SH-SY5Y (cell line): ENCODE results near the gene KRTCAP2.

Source experiments
- GATA2 ChIP-seq: IDR thresholded peaks from 2 replicates; pipeline ENCODE4 v1.6.1; 2011; ENCODE audit warnings: mild to moderate bottlenecking, low read depth, low read length
- GATA3 ChIP-seq: IDR thresholded peaks from 2 replicates; pipeline ENCODE4 v1.6.1; 2011; ENCODE audit warnings: low read depth, mild to moderate bottlenecking, low read length, moderate library complexity

KRTCAP2 gene

GRCh38 chr1:155120253-155120652 lies 52.9 kb downstream of the KRTCAP2 start:
- TF ChIP-seq GATA2 (no peak), GATA3 (no peak)
